Measurements from ENCODE around the gene RAP1B.

DNA sequence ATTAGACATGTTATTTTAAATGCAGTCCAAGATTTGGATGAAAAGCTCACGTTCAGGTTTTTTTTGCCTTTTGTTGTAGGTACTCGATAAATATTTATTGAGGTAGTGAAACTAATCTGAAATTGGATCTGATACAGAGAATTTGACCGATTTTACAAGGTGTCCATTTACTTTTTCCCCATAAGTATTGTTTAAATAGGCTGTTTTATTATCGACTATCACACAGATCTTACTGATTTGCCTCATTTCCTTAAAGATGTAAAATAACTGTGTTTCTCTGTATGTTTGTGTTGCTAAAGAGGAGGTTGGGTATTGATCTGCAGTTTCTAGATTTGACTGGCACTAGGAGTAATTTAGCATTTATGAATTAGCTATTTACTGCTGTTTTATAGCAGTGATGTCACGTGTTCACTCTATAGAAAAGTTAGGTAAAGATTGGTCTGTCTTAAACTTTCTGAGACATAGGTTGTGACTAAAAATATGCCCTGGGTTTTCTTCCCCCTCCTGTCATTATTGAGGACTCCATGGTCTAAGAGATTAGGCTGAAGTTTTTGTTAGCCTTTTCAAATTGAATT is 3.5 kb downstream of the RAP1B start:
- TF ChIP-seq, protein P1, sequence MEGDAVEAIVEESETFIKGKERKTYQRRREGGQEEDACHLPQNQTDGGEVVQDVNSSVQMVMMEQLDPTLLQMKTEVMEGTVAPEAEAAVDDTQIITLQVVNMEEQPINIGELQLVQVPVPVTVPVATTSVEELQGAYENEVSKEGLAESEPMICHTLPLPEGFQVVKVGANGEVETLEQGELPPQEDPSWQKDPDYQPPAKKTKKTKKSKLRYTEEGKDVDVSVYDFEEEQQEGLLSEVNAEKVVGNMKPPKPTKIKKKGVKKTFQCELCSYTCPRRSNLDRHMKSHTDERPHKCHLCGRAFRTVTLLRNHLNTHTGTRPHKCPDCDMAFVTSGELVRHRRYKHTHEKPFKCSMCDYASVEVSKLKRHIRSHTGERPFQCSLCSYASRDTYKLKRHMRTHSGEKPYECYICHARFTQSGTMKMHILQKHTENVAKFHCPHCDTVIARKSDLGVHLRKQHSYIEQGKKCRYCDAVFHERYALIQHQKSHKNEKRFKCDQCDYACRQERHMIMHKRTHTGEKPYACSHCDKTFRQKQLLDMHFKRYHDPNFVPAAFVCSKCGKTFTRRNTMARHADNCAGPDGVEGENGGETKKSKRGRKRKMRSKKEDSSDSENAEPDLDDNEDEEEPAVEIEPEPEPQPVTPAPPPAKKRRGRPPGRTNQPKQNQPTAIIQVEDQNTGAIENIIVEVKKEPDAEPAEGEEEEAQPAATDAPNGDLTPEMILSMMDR (IDR thresholded peaks at IDR 0.05), result no peak
- TF ChIP-seq POLR2A (IDR thresholded peaks at IDR 0.05), result no peak

Measured in adrenal gland (tissue), 5 donors.